HG03175 (cell line): Measurements from ENCODE around the gene TLR10.
"Not testable (repeated sequence)": the region's sequence is repeated elsewhere in the genome, so short reads cannot be mapped to it uniquely, and the experiment has no call there.

Experiments used
- ATAC-seq: cut with Tn5 transposase; IDR thresholded peaks from one replicate; pipeline ENCODE4 v1.9.1; 2021; ENCODE audit warnings: mild to moderate bottlenecking, moderate library complexity; ENCODE audit not compliant: unreplicated experiment

The TLR10 gene

DNA sequence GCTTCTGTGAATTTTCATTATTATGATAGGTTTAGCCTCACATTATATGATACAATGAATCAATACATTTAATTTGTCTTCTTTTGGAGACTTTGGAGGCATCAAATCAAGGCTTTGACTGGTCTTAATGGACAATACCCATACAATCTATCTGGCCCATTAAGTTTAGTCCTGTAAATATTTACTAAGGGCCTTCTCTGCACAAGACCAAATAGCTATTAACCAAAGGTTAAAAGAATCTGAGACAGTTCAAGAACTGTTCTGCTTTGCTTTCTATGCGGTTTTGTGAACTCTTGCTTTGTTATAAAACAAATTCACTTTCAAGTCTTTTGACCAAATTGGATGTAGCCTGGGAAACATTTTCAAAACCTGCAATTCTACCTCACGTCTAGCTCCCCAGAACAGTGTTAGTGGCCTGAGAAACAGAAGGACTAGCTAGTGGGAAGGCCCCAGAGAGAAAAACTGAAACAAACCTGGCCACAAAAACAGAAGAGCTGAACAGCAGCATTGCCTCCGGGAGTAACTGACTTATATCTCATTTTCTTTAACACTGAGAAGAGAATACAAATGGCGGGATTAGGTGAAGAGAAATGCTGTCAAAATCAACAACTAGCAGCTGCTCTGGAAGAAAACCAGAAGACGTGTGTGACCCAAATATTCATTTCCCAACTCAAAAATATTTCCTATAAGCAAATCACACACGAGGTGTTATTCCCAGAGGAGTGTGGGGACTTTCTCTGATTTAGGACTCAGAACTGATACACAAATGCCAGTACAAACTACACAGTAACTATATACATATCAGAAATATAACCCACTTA lies 21.3 kb upstream of the TLR10 start:
- ATAC-seq: peak; percentile 38

DNA sequence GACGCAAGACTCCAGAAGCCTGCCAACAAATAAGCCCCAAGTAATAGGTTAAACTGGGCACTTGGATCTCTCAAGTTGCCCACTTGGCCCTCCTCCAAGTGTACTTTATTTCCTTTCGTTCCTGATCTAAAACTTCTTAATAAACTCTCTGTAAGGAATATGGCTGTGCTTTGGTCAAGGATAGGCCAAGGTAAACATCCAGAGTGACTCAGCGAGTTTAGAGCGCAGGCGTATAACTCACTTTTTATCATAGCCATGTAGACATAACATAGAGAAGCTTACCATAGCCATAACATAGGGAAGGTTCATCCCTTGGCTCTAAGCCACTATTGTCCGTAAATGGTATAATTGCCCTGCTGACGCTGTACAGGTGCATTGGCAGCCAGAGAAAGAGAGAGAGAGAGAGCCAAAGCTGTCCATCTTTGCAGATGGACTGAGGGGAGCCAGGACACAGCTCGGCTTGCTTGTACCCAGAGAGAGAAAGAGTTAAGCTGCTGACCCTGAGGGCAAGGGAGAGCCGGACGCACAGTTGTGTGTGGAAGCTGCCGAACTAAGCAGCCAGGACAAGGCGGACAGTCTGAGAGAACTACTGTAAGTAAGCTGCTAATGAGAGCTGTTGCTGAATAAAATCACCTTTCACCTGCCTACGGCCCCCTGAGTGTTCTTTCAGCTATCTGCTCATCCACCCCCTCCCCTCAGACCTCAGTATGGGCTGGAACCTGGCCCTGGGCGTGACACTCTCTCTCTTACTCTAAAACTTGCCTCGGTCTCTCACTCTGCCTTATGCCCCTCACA lies 20.0 kb upstream of the TLR10 start:
- ATAC-seq: no peak

DNA sequence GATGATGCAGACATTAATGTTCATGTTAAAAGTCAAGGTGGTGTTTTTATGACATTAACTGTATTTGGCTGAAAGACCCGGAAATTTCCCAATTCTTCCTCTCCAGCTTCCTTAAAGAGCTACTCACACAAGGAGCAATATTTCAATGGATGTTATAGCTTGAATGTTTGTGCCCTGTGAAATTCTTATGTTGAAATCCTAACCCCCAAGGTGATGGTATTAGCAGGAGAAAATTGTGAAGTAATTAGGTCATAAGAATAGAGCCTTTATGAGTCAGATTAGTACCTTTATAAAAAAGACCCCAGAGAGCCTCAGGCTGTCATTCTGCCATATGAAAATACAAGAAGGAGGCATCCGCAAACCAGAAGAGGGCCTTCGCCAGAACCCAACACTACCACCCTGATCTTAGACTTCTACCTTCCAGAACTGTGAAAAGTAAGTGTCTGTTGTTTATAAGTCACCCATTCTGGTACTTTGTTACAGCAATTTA lies 18.2 kb upstream of the TLR10 start:
- ATAC-seq: no peak

DNA sequence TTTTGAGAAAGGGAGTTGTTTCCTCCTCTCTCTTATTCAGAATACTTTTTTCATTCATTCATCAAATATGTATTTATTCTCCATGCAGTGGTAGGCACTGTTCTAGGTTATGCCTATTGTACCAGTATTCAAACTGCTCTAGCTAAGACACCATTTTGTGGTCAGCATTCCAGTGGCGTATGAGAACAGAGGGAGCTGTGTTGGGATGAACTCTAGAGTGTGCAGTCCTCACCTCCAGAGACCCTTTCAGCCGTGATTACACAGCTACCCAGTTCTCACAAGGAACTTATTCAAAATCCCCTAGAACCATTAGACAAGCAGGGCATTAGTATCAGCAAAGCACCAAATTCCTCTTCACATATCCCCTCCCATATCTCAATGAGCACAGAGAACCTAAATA lies 17.6 kb upstream of the TLR10 start:
- ATAC-seq: no peak

DNA sequence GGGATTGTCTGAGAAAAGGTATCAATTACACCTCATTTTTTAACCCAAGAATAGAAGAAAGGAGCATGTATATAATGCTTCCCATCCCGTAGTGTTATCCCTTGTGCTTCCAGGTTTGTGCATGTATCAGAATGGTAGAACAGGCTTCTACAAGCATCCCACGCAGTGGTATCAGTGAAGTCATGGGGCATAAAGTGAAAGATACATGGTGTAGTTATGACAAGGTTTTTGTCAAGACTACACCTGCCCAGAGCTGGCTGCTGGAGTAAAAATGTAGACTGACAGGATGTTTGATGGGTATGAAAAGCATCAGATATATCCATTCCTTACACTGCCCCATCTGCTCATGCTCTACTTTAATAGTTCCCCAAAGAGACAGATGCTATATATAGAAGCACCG lies 12.3 kb upstream of the TLR10 start:
- ATAC-seq: no peak

DNA sequence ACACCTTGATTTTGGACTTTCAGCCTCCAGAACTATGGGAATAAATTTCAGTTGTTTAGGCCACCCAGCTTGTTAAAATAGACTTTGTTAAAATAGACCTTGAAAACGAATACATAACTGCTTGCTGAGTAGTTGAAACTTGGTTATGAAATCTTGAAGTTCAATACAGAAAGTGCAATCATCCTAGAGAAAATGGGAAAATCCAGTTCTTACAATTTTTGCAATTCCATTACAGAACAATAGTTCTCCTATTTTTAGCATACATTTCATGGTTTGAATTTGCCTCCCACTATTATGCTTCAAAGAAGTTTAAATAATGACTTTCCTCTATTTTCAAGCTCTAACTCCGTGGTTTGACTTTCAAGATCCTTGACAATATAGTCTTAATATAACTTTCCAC lies 11.3 kb upstream of the TLR10 start:
- no peak for ATAC-seq

DNA sequence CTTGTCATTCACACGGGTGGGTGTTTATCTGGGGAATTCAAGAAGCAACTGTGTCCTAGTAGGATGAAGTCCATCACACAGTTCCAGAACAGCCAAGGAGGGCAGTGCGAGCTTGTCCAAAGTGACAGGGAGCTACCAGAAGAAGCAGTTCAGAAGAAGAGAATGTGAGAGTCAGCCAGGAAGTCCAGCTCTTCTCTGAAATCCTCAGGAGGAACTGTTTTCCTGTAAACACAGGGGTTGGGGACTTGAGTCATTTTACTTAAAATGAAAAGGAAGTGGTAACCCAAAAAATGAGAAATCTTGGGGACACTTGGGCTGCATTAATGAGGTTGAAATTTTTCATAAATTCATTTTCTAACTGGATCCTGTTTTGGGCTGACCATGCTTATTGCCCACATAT lies 8.2 kb upstream of the TLR10 start:
- no peak for ATAC-seq

DNA sequence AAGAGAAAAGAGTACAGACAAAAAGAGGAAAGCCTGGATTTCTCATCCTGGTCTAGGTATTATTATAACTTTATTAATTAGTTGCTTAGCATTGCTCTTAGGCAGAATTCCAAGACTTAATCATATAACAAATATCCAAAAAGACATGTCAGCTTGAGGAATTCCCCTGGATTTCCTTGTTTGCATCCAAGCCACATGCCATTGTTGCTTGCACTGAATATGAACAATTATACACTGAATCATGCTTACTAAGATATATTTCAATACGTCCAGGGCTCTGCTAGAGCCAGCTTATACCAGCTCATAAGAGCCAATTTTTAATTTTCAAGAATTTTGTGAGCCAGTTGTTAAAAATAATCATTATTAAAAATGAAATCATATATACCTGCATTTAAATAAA lies 5.5 kb upstream of the TLR10 start:
- ATAC-seq: no peak

DNA sequence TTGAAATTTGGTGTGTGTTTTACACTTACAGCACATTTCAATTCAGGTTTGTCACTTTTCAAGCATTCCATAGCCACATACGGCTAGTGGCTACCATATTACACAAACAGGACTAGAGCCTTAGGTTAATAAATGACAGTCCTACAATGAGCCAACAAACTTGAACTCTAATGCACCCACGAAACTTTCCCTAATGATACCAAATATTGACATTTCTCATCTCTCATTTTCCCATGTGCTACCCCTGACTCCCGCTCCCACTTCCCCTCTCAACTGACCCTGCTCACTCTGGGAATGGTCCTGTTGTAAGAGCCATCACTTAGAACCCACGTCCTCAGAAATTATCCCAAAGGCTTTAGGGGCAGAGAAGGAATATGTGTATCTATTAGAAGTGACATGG lies 4.9 kb upstream of the TLR10 start:
- ATAC-seq: no peak

DNA sequence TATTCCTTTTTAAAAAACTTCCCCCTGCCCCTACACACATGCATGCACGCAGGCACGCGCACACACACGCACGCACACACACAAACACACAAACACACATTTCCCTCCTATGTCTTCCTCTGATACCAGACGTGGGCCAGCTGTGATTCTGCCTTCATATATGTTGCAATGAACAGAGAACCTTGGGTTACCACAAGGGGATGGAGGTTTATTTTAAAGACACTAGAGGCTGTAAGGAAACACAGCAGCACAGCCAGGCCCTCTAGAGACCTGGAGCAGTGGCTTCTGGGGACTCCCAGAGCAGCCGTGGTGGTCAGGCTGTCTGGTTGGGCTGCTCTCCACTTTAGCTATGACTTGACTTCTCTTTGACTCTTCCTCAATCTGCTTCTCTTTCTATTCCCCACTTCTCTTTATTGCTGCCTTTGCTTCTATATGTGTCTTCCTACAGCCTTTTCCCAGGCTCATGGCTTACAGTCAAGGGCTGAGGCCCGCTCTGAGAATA lies 3.2 kb upstream of the TLR10 start:
- peak; percentile 40 for ATAC-seq

DNA sequence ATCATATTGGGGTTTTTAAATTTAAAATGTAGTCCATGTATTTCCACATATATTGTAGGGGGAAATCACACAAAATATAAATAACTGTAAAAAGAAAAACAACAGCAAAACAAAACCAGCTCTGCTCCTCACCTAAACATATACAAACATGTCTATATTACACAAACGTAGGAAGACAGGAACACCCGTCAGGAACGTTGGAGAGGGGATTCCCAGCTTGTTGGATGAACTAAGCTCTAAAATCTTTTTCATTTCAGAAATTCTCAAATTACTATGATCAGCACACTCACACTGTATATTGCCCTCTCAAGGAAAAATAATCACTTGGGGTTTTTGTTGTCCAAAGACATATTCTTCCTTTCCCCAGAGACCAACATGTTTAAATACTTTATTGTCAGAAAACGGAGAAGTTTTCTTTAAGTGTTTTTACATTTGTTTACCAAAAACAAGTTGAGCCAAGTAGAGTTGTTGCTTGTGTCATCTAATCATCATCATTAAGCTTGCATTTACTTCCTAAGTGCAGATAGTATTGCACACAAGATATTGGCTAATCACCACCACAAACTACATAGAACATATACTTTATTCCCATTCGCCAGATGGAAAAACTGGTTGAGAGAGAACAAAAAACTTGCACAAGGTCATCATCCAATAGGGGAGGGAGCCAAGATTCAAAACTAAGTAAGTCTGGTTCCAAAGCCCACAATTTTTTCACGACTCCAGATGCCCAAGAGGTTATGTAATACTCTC lies 2.4 kb upstream of the TLR10 start:
- ATAC-seq: no peak

DNA sequence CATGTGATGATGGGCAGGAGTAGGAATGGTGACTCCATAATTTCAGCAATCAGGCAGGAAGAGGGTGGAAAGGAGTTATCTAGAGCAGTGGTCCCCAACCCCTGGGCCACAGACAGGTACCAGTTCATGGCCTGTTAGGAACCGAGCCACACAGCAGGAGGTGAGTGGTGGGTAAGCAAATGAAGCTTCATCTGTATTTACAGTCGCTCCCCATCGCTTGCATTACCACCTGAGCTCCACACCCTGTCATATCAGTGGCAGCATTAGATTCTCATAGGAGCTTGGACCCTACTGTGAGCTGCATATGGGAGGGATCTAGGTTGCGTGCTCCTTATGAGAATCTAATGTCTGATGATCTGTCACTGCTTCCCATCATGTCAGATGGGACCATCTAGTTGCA lies 1.4 kb upstream of the TLR10 start:
- no peak for ATAC-seq

DNA sequence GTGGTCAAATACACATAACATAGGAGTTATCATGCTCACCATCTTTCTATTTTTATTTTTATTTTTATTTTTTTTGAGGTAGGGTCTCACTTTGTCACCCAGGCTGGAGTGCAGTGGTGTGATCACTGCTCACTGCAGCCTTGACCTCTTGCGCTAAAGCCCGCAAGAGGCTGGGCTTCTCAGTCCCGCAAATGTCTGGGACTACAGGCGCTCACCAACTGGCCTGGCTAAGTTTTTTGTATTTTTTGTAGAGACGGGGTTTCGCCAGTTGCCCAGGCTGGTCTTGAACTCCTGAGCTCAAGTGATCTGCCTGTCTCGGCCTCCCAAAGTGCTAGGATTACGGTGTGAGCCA lies 295 bp upstream of the TLR10 start:
- ATAC-seq: no peak

DNA sequence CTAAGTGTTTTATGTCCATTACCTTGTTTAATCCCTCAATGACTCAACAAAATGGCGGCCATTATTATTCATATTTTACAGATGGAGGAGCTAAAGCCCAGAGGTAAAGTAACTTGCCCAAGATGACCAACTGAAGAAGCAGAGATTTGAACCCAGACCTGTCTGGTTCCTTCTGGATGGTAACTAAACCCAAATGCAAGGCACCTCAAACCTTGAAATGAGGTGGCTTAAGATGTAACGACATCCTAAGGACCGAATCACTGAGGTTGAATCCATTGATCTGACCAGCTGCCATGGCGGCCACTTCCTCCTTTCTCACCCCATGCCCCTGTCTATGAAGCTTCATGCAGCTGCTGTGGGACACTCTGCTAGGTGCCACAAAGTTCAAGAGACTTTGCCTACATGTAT lies 932 bp downstream of the TLR10 start:
- peak; percentile 36 for ATAC-seq

DNA sequence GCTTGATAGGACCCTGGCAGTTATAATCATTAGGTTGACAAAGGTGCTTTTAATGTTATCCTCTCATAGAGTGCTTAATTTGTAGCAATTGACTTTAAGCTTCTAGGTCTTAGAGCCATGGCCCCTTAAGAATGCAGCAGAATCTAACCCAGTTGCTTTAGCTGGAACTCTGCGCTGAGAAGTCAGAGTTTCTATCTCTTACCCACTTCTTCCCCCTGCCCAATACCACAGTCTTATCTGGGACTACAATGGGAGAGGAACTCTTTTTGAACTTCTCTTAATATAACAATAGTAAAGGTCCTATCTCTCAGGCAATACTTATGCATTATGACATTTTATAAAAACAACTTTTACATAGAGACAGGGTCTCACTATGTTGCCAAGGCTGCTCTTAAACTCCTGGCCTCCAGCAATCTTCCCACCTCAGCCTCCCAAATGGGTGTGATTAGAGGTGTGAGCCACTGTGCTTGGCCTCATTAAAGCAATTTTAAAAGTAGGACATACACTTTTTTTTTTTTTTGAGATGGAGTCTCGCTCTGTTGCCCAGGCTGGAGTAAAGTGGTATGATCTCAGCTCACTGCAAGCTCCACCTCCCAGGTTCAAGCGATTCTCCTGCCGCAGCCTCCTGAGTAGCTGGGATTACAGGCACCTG lies 1.8 kb downstream of the TLR10 start:
- ATAC-seq: no peak

DNA sequence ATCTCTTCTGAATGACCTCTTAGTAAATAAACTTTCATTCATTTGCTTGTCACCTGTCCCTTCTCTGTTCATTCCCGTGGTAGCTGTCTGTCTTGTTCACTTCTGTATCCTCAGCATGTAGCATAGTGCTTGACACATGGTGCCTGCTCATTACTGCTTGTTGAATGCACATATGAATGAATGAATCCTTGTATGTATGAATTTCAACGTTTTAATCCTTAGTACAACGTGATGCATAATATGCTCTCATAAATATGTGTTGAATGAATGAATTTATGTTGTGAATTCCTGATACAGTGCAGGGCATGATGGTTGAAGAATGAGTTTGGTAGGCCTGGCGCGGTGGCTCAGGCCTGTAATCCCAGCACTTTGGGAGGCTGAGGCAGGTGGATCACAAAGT lies 3.0 kb downstream of the TLR10 start:
- no peak for ATAC-seq

DNA sequence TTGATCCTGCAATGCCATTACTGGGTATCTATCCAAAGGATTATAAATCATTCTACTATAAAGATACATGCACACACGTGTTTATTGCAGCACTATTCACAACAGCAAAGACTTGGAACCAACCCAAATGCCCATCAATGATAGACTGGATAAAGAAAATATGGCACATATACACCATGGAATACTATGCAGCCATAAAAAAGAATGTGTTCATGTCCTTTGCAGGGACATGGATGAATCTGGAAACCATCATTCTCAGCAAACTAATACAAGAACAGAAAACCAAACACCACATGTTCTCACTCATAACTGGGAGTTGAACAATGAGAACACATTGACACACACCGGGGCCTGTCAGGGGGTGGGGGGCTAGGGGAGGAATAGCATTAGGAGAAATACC lies 4.9 kb downstream of the TLR10 start:
- ATAC-seq: not testable (repeated sequence)

DNA sequence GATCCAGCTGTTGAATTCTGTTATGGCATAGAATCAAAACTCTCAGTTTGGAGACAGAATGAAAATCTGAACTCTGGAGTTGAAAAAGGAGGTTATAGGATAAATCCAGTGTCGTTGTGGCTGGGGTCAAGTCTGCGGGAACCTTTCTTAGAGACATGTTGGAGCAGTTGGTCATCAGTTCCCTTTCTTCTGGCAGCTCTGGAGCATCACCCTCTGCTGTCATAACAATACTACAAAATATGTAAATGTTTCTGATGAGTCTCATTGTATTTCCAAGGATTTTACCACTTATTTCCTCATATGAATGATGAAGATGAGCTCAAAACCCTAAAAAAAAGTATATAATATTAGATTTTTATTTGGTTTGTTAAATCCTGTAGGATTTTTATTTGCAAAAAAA lies 7.5 kb downstream of the TLR10 start:
- ATAC-seq: no peak

DNA sequence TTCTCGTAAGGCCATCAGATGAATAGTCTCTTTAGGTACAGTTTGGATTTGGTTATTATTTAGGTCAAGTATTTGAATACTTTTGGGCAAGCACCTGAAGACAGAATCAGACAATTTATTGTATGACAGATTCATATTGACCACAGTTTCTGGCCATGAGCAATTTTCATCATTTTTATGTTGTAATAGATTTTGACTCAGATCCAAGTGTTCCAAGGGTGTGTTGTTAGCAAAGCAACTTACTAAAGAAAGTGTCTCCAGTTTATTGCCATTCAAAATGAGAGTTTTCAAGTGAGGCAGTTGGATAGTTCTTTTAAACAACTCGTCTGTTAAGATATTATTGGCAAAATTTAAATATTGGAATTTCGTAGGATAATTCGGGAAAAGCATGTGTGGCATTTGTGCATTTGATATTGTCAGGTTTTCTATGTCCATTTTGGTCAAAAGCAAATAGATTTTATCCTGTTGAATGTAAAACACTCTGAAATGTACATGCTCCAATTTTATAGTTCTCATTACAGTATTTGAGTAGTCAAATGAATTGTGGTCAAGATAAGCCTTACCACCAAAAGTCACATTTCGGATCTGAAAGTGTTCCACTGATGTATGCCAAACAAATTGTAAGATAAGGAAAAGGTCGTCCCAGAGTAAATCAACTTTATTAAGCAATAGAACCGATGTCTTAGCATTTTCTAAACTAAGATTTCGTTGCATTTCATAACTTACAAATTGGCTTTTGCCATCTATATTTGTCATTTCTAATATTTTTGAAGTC lies 8.4 kb downstream of the TLR10 start:
- ATAC-seq: no peak

DNA sequence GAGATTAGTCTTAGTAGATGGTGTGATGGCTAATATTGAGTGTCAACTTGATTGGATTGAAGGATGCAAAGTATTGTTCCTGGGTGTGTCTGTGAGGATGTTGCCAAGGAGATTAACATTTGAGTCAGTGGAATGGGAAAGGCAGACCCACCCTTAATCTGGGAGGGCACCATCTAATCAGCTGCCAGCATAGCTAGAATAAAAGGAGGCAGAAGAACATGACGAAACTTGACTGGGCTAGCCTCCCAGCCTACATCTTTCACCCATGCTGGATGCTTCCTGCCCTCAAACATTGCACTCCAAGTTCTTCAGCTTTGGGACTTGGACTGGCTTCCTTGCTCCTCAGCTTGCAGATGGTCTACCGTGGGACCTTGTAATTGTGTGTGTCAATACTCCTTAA lies 12.5 kb downstream of the TLR10 start:
- ATAC-seq: not testable (repeated sequence)
